HEK293T (cell line): Measurements from ENCODE around the gene TMEM187.

Experiments used
- FOXK2 ChIP-seq: fragments of 450-650 bp; IDR thresholded peaks from 2 replicates; pipeline ENCODE4 v1.6.1; 2016; ENCODE audit warnings: mild to moderate bottlenecking
- HDGF ChIP-seq: fragments of 450-650 bp; IDR thresholded peaks from 2 replicates; pipeline ENCODE4 v1.6.1; 2017; ENCODE audit warnings: antibody characterized with exemption, borderline replicate concordance
- L3MBTL2 ChIP-seq: fragments of 450-650 bp; conservative IDR thresholded peaks from 2 replicates; pipeline ENCODE4 v1.6.1; 2016; ENCODE audit warnings: mild to moderate bottlenecking
- TARDBP ChIP-seq: fragments of 450-650 bp; IDR thresholded peaks from 2 replicates; pipeline ENCODE4 v1.6.1; 2016

GRCh38 chrX:154014429-154015380, 42.2 kb downstream of the TMEM187 start:
- TF ChIP-seq L3MBTL2 (no peak), TARDBP (no peak), FOXK2 (no peak), HDGF (no peak)
